OCI-LY7 (cell line): ENCODE results near the gene FAM47E. TPM values are rescaled to one million over a fixed set of nuclear protein-coding genes. Genes with fewer than 3 reads are reported as not detected.

Experiments
- BruUV-seq: library from RNA; stranded (reverse); fragments of 400-500 nt; replicated peaks from 2 replicates; lab custom pipeline; 2021; lab: Mats Ljungman, UMichigan
- CTCF ChIA-PET: fragments of 300-600 bp; sonication (Branson Sonifier 250); formaldehyde crosslinking; loops from one replicate; lab custom pipeline; 2022; ENCODE audit warnings: antibody characterized with exemption; ENCODE audit not compliant: unreplicated experiment; lab: Charles Lee
- POLR2A ChIA-PET: fragments of 300-600 bp; sonication (Branson Sonifier 250); formaldehyde crosslinking; loops from one replicate; lab custom pipeline; 2022; ENCODE audit warnings: antibody characterized with exemption; lab: Charles Lee
- DNase-seq: peaks from one replicate; pipeline ENCODE4 v3.0.0-alpha.2; 2015; ENCODE audit warnings: low spot score
- H2AFZ ChIP-seq: fragments of 200-600 bp; sonication (generic), shearing (Covaris generic); 2 replicates; pipeline ENCODE4 v1.6.1; 2014; ENCODE audit warnings: mild to moderate bottlenecking, antibody characterized with exemption, low read length, moderate library complexity
- H3K27ac ChIP-seq: fragments of 200-600 bp; sonication (generic); 2 replicates; pipeline ENCODE4 v1.5.1; 2014; ENCODE audit warnings: mixed run types, low read depth, mild to moderate bottlenecking, moderate library complexity, low read length, inconsistent platforms; ENCODE audit not compliant: poor library complexity, severe bottlenecking
- H3K36me3 ChIP-seq: fragments of 200-600 bp; sonication (generic); 2 replicates; pipeline ENCODE4 v1.6.1; 2014; ENCODE audit warnings: mild to moderate bottlenecking, antibody characterized with exemption, low read length, moderate library complexity, mixed read lengths; ENCODE audit not compliant: insufficient read depth
- H3K4me1 ChIP-seq: fragments of 200-600 bp; sonication (generic); 2 replicates; pipeline ENCODE4 v1.5.1; 2014; ENCODE audit warnings: mild to moderate bottlenecking, low read length; ENCODE audit not compliant: insufficient read depth, poor library complexity, severe bottlenecking
- H3K4me2 ChIP-seq: fragments of 200-600 bp; sonication (generic); 2 replicates; pipeline ENCODE4 v1.6.1; 2014; ENCODE audit warnings: mild to moderate bottlenecking, low read length
- H3K4me3 ChIP-seq: fragments of 200-600 bp; sonication (generic); 2 replicates; pipeline ENCODE4 v1.5.1; 2014; ENCODE audit warnings: mild to moderate bottlenecking, low read depth, low read length; ENCODE audit not compliant: poor library complexity, severe bottlenecking
- H3K79me2 ChIP-seq: fragments of 200-600 bp; sonication (generic); 2 replicates; pipeline ENCODE4 v1.6.1; 2016; ENCODE audit warnings: low read depth, mild to moderate bottlenecking, low read length, moderate library complexity, mixed read lengths; ENCODE audit not compliant: insufficient read depth
- H3K9me2 ChIP-seq: fragments of 200-600 bp; sonication (generic); 2 replicates; pipeline ENCODE4 v1.6.1; 2016; ENCODE audit warnings: mild to moderate bottlenecking, low read length, mixed read lengths; ENCODE audit not compliant: insufficient read depth
- H3K9me3 ChIP-seq: fragments of 200-600 bp; sonication (generic); 2 replicates; pipeline ENCODE4 v1.6.1; 2014; ENCODE audit warnings: mild to moderate bottlenecking, mixed run types, low read length, mixed read lengths
- H4K20me1 ChIP-seq: fragments of 200-600 bp; sonication (generic); 2 replicates; pipeline ENCODE4 v1.6.1; 2014; ENCODE audit warnings: mild to moderate bottlenecking, antibody characterized with exemption, low read length, moderate library complexity, mixed read lengths; ENCODE audit not compliant: insufficient read depth
- EZH2phosphoT487 ChIP-seq: fragments of 200-600 bp; sonication (generic); IDR thresholded peaks from 2 replicates; pipeline ENCODE4 v1.6.1; 2018; ENCODE audit warnings: low read depth, borderline replicate concordance, mild to moderate bottlenecking, mixed run types, antibody characterized with exemption, low read length, moderate library complexity, mixed read lengths
- intact Hi-C: fragments of 100-400 bp; cut with micrococcal nuclease; formaldehyde crosslinking; loops from one replicate; pipeline ENCODE4 v1.10.0; 2022; ENCODE audit not compliant: unreplicated experiment
- total RNA-seq, 2 experiments: library from RNA; depleted of rRNA in 1 of 2; stranded (reverse); fragments of >200 nt in 1 of 2; shearing (Covaris generic) in 1 of 2; gene quantifications; 2 replicates each; pipeline ENCODE4 v1.2.3, GENCODE V29; 2014 to 2022
- TF ChIP-seq, protein P1 (sequence below): fragments of 200-600 bp; sonication (generic); conservative IDR thresholded peaks from 2 replicates; pipeline ENCODE4 v1.5.1; 2014; ENCODE audit warnings: mild to moderate bottlenecking, antibody characterized with exemption, low read length, moderate library complexity, mixed read lengths

The FAM47E gene
- total RNA-seq, 2 experiments from 2014 or later, result not detected

DNA sequence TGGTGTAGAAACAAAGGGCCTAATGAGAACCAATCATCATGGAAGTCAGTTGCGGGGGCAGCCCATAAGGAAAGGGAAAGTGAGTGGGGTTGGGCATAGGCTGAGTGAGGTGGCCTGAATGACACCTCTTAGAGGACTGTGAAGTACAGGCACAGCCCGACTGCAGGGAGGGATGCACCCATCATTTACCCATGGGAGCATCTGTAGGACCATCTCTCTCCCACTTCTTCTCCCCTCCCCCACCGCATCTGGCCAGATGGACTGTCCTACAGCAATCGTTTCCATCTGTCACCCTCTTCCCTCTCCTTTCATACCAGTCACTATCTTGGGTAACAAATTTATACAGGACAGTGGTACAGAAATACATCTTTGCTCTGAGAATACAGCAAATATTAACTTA is 59.2 kb downstream of the FAM47E start:
- intact Hi-C loops, result no loop called here
- Histone ChIP-seq H2AFZ (no peak overlapping the region), H3K4me1 (no peaks in the 10 kb centered on the region), H3K9me3 (no peaks in the 10 kb centered on the region), H3K4me3 (no peak overlapping the region), H3K36me3 (no peaks in the 10 kb centered on the region), H3K79me2 (no peaks in the 10 kb centered on the region), H3K27ac (no peak overlapping the region), H4K20me1 (no peaks in the 10 kb centered on the region), H3K4me2 (no peak overlapping the region), H3K9me2 (no peaks in the 10 kb centered on the region)
- ChIA-PET CTCF (no interaction called here), POLR2A (no interaction called here)
- BruUV-seq, result no TSS peak
- TF ChIP-seq EZH2phosphoT487, result no peak
- TF ChIP-seq, protein P1, sequence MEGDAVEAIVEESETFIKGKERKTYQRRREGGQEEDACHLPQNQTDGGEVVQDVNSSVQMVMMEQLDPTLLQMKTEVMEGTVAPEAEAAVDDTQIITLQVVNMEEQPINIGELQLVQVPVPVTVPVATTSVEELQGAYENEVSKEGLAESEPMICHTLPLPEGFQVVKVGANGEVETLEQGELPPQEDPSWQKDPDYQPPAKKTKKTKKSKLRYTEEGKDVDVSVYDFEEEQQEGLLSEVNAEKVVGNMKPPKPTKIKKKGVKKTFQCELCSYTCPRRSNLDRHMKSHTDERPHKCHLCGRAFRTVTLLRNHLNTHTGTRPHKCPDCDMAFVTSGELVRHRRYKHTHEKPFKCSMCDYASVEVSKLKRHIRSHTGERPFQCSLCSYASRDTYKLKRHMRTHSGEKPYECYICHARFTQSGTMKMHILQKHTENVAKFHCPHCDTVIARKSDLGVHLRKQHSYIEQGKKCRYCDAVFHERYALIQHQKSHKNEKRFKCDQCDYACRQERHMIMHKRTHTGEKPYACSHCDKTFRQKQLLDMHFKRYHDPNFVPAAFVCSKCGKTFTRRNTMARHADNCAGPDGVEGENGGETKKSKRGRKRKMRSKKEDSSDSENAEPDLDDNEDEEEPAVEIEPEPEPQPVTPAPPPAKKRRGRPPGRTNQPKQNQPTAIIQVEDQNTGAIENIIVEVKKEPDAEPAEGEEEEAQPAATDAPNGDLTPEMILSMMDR, result no peak
- DNase-seq, result no peak

DNA sequence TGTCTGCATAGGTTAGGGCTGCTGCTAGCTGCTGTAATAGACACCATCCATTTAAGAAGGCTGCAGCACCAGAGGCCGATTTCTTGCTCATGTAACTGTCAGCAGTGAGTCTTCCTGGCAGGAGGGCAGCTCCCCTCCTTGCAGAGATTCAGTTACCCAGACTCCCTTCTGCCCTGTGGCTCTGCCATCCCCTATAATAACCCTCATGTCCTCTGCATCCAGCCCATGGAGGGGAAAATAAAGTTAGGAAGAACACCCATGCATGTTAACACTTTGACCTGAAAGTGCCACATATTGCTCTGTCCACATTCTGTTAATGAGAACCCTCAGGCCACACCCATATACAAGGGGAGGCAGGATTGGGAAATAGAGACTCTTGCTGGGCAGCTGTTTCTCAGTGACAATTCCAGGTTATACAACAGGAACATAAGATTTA is 60.4 kb downstream of the FAM47E start:
- no peaks in the 10 kb centered on the region for H3K9me2 ChIP-seq
- H3K4me3 ChIP-seq, result no peak overlapping the region
- no peaks in the 10 kb centered on the region for H3K4me1 ChIP-seq
- no peaks in the 10 kb centered on the region for H4K20me1 ChIP-seq
- no peak overlapping the region for H3K4me2 ChIP-seq
- CTCF ChIA-PET, result no interaction called here
- H3K36me3 ChIP-seq, result no peaks in the 10 kb centered on the region
- H2AFZ ChIP-seq, result no peak overlapping the region
- TF ChIP-seq EZH2phosphoT487, result no peak
- TF ChIP-seq, protein P1, result no peak
- intact Hi-C loops, result no loop called here
- no peak overlapping the region for H3K27ac ChIP-seq
- no TSS peak for BruUV-seq
- no peaks in the 10 kb centered on the region for H3K9me3 ChIP-seq
- POLR2A ChIA-PET, result no interaction called here
- no peak for DNase-seq
- no peaks in the 10 kb centered on the region for H3K79me2 ChIP-seq

DNA sequence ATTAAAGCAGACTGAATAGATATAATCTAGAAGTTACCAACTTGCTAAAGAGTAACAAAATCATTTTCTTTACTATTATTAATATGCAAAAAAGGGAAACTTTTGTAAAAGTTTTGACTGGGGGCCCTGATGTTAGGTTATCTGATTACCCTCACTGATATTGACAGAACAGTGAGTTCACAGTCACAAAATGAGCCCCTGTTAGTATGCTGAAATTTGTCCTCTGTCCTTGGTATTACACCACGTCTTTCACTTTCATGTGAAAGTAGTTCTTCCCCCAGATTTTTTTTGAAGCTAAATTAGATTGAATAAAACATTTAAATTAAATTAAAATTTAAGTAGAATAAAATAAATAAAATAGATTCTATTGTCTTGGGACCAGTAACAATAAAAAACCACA is 60.9 kb downstream of the FAM47E start:
- intact Hi-C loops, result no loop called here
- H3K9me2 ChIP-seq, result no peaks in the 10 kb centered on the region
- H3K4me2 ChIP-seq, result no peak overlapping the region
- H3K9me3 ChIP-seq, result no peaks in the 10 kb centered on the region
- H3K36me3 ChIP-seq, result no peaks in the 10 kb centered on the region
- ChIA-PET CTCF (no interaction called here), POLR2A (interaction anchor here (1.7 kb wide), 1 partner anchor 12 kb away, joined by 6 read pairs; no protein-coding TSS in a partner anchor)
- BruUV-seq, result no TSS peak
- no peaks in the 10 kb centered on the region for H3K4me1 ChIP-seq
- no peak for TF ChIP-seq EZH2phosphoT487
- TF ChIP-seq, protein P1, result no peak
- no peak overlapping the region for H3K4me3 ChIP-seq
- no peaks in the 10 kb centered on the region for H3K79me2 ChIP-seq
- no peak overlapping the region for H3K27ac ChIP-seq
- no peaks in the 10 kb centered on the region for H4K20me1 ChIP-seq
- H2AFZ ChIP-seq, result no peak overlapping the region
- no peak for DNase-seq
